A549 treated with RU486 at 1 μM for 4 hours (cell line): ENCODE results near the gene CPM. TPM values are rescaled to one million over a fixed set of nuclear protein-coding genes. Genes with fewer than 3 reads are reported as not detected.

Experiments used
- total RNA-seq: library from RNA; stranded (reverse); fragments of 200-300 nt; extraction: Qiagen RNA extraction; gene quantifications from 5 replicates; pipeline ENCODE4 v1.2.3, GENCODE V29; 2022; ENCODE audit warnings: low read depth

Gene CPM
- 4.7 to 9.4 TPM (median 8.7 TPM) in 5 replicates for total RNA-seq

GRCh38 chr12:68932961-68933893 is at the start of gene CPM:
CPM (minus strand) TSS chr12:68933171; CDS start chr12:68932837, 334 bp downstream.

GRCh38 chr12:68807576-68808387 is 125.2 kb downstream of the CPM start, which contains the start of gene MDM2:
MDM2 (plus strand) TSS chr12:68808177; CDS start chr12:68808478, 301 bp downstream.

Other genes with a start within 250 kb of the CPM start
- gene NUP107, start 246.2 kb downstream of the CPM start, total RNA-seq = 50.5 to 78.5 TPM (median 68.6 TPM) in 5 replicates
- 9.0 to 16.9 TPM (median 15.3 TPM) in 5 replicates for gene SLC35E3, start 187.0 kb downstream of the CPM start, total RNA-seq
- gene MDM2, start 125.0 kb downstream of the CPM start, total RNA-seq = 23.6 to 63.1 TPM (median 54.2 TPM) in 5 replicates